Measurements from ENCODE around the gene SAMD4A.
A peak's percentile ranks its signal among the peaks of the same experiment; 100 is the strongest.

SAMD4A gene

GRCh38 chr14:54566410-54567223 is at the start of gene SAMD4A:
Gene SAMD4A (plus strand): TSS chr14:54567128. CDS start chr14:54567917, 789 bp downstream.
- peak; percentile 57 for DNase-seq

GRCh38 chr14:54524410-54524809 is 42.5 kb upstream of the SAMD4A start:
- DNase-seq = no peak

- no peak for DNase-seq
Observed at GRCh38 chr14:54528973-54529372, 38.0 kb upstream of the SAMD4A start.

GRCh38 chr14:54529811-54530210 is 37.1 kb upstream of the SAMD4A start:
- DNase-seq = no peak

- DNase-seq = no peak
Observed at GRCh38 chr14:54532111-54533012, 34.6 kb upstream of the SAMD4A start.

GRCh38 chr14:54533100-54533499 is 33.8 kb upstream of the SAMD4A start:
- no peak for DNase-seq

GRCh38 chr14:54535126-54535525 is 31.8 kb upstream of the SAMD4A start:
- no peak for DNase-seq

- no peak for DNase-seq
Observed at GRCh38 chr14:54535646-54536045, 31.3 kb upstream of the SAMD4A start.

GRCh38 chr14:54537651-54538050 is 29.3 kb upstream of the SAMD4A start:
- no peak for DNase-seq

GRCh38 chr14:54538055-54538454 is 28.9 kb upstream of the SAMD4A start:
- DNase-seq = no peak

GRCh38 chr14:54547583-54547982 is 19.3 kb upstream of the SAMD4A start:
- no peak for DNase-seq

- DNase-seq = no peak
Observed at GRCh38 chr14:54548491-54548890, 18.4 kb upstream of the SAMD4A start.

- no peak for DNase-seq
Observed at GRCh38 chr14:54549862-54550261, 17.1 kb upstream of the SAMD4A start.

GRCh38 chr14:54550514-54550913 is 16.4 kb upstream of the SAMD4A start:
- no peak for DNase-seq

GRCh38 chr14:54554401-54554800 is 12.5 kb upstream of the SAMD4A start:
- no peak for DNase-seq

- no peak for DNase-seq
Observed at GRCh38 chr14:54555651-54556050, 11.3 kb upstream of the SAMD4A start.

- no peak for DNase-seq
Observed at GRCh38 chr14:54556535-54556934, 10.4 kb upstream of the SAMD4A start.

- DNase-seq = no peak
Observed at GRCh38 chr14:54562334-54562733, 4.6 kb upstream of the SAMD4A start.

- DNase-seq = no peak
Observed at GRCh38 chr14:54564071-54564867, 2.7 kb upstream of the SAMD4A start.

GRCh38 chr14:54564868-54565784 is 1.8 kb upstream of the SAMD4A start:
- peak; percentile 51 for DNase-seq

GRCh38 chr14:54565785-54566409 is 1.0 kb upstream of the SAMD4A start:
- DNase-seq = peak; percentile 74
